Ovary (tissue), 3 donors: Measurements from ENCODE around the gene TGM1.

Source experiments
- POLR2A ChIP-seq: fragments of 450-650 bp; IDR thresholded peaks from one replicate; pipeline ENCODE4 v1.6.1; 2017; ENCODE audit warnings: antibody characterized with exemption, mild to moderate bottlenecking, moderate library complexity
- TF ChIP-seq, protein P1 (sequence below), 3 donors: fragments of 450-650 bp in 2 of 3; fragments of 200-600 bp in 1 of 3; IDR thresholded peaks; one replicate each; pipeline versions ENCODE4 v1.5.1 to v1.8.0; 2016 to 2022; ENCODE audit warnings: antibody characterized with exemption in 3 of 3, mild to moderate bottlenecking in 1 of 3
- donor health status: DM: no; HTN: no; CAD: no.

- TF ChIP-seq, protein P1, sequence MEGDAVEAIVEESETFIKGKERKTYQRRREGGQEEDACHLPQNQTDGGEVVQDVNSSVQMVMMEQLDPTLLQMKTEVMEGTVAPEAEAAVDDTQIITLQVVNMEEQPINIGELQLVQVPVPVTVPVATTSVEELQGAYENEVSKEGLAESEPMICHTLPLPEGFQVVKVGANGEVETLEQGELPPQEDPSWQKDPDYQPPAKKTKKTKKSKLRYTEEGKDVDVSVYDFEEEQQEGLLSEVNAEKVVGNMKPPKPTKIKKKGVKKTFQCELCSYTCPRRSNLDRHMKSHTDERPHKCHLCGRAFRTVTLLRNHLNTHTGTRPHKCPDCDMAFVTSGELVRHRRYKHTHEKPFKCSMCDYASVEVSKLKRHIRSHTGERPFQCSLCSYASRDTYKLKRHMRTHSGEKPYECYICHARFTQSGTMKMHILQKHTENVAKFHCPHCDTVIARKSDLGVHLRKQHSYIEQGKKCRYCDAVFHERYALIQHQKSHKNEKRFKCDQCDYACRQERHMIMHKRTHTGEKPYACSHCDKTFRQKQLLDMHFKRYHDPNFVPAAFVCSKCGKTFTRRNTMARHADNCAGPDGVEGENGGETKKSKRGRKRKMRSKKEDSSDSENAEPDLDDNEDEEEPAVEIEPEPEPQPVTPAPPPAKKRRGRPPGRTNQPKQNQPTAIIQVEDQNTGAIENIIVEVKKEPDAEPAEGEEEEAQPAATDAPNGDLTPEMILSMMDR (IDR thresholded peaks at IDR 0.05) = peak in 2 of 3 donors; percentile 20 to 61
- TF ChIP-seq POLR2A = peak; percentile 70
Observed at GRCh38 chr14:24215495-24216344, 47.3 kb downstream of the TGM1 start, which contains the start of gene MDP1.
